Stimulated activated CD4-positive, alpha-beta T cell treated with anti-CD3 and anti-CD28 coated beads, Interleukin-15, amount 100 ng/mL, for 1 hour (primary cell): Measurements from ENCODE around the gene TMEFF2.
"Not testable (repeated sequence)": the region's sequence is repeated elsewhere in the genome, so short reads cannot be mapped to it uniquely, and the experiment has no call there.

Experiments
- DNase-seq, 2 donors: peaks; one replicate each; pipeline ENCODE4 v3.0.0-alpha.2; 2020; ENCODE audit warnings: low read depth in 1 of 2, low spot score in 1 of 2

TMEFF2 gene

DNA sequence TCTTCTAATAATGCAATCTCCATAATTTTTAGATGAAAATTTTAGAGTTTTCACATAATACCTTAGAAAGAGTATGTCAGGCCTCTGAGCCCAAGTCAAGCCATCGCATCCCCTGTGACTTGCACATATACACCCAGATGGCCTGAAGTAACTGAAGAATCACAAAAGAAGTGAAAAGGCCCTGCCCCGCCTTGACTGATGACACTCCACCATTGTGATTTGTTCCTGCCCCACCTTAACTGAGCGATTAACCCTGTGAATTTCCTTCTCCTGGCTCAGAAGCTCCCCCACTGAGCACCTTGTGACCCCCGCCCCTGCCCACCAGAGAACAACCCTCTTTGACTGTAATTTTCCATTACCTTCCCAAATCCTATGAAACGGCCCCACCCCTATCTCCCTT lies 64.4 kb downstream of the TMEFF2 start:
- DNase-seq: not testable (repeated sequence)

DNA sequence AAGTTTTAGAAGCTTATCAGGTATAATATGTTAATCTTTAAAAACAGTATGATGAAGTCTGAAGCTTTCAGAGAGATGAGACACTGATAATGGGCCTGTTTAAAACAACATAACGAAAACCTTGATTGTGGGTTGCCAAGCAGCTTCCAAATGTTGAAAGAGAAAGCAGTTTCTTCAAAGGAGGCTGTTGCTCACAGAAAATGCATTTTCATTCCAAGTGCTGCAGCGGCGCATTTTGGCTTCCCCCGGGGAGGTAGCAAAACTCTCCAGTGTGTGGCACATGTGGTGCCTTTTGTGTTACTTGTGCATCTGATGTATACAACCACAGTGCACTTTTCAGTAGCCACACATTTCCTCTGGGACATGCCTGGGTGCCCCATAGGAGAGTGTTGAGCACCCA lies 66.1 kb downstream of the TMEFF2 start:
- no peak for DNase-seq

DNA sequence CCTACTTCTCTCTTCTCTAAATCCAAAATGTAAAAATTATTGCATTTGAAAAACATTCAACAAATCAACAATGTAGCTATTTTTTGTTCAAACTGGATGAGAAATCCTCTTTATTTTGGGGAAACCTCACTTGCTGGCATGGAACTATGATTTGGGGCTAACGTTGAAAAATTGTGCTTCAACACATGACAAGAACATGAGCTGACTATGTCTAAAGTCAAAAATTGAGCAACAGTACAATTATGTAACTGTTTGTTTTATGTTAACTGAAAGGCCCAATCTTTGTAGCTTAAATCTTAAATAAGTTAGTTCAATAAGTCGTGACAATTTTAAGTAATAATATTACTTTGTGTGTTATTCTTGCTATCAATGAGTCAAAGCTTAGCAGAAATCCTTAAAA lies 67.3 kb downstream of the TMEFF2 start:
- DNase-seq: no peak

DNA sequence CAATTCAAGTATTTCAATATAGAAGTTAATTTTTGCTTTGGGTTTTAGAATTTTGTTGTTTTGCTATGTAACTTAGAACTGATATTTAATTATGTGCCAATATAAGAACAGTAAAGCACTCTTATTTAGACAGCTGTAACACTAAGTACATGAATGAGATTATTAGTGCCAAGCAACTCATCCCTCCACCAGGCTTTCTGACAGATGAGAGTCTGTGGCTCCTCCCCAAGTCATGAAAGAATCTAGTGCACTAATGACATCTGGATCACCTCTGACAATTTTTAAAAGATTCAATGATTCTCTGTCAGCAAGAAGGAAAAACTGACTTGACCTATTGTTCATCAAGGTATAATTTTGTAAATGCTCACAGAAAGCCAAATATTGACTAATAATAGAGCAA lies 67.8 kb downstream of the TMEFF2 start:
- DNase-seq: no peak

DNA sequence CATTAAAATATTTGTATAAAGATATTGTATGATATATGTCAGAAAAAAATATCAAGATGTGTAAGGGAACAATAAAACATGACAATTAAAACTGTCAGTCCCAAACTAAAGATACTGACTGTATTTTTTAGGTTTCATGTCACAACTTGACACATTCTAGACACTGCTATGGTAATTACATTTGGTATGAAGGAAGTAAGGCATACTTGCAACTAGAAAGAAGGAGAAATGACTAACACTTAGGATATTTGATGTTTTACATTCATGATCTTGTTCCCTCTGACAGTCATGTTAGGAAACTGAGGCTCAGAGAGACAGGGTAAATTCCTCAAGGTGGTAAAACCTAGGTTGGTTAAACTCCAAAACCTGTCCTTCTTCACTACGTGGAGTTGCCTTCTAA lies 68.3 kb downstream of the TMEFF2 start:
- no peak for DNase-seq

DNA sequence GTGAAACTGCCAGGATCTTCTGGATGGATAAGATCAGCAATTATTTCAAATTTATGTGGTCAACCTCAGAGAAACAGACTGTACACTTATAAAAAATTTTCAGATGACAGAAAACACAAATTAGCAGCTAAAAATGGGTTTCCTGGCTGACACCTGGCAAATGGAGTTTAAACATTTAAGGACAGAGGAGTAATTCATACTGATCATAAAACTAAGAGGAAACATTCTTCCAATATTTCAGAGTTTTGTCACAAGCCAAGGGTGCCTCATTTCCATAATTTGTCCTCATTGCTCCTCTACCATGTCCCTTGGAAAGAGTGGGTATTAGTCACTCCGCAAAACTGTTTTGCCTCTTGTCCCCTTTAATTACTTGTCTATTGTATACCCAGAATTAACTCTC lies 70.2 kb downstream of the TMEFF2 start:
- no peak for DNase-seq

DNA sequence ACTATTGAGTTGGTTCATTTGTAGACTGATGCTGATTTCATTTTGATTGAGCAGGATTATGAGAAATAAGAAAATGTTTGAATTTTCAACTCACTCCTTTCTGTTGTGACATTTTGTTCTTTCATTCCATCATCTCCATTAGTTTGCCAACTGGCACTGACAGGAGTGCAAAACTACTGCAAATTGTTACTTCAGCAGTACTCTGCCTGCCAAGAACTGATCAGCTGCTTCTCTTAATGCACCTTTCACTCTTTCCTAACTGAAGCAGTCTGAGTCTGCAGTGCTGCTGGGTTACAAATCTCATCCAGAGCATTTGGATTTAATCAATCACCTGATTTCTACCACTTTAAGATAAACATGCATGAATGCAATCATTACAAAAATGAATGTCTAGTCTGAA lies 70.9 kb downstream of the TMEFF2 start:
- DNase-seq: no peak

DNA sequence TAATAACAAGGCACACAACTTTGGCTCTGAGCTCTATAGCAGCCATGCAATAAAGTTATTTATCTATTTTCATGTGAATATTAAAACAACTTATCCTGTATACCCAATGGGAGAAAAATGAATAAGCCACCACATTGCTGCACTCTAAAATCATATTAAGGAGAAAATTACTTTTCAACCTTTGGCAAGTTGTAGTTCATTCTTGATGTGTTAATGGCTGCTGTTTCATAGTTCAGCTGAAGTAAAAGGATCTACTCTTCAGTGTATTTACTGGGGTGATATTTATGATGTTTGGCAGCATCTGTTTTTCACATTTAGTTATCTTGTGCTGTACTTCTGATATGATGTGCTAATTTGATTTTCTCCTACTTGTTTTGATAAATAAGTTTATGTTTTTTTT lies 71.8 kb downstream of the TMEFF2 start:
- no peak for DNase-seq

DNA sequence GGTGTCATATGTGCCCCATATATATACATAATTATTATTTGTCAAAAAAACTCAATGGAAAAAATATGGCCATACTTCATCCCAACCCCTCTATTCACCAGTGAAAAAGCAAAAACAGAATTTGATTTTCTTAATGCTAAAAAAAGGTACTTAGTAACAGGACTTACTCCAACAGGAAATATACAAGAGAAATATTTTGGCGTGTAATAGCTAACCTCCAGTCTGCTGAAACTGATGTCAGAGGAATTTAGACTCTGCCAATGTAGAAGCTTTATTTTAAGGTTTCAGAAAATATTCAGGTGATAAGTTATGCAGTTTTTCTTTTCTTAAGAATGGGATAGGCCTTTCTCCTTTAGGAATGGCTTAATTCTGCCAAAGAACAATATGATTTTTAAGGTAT lies 72.6 kb downstream of the TMEFF2 start:
- no peak for DNase-seq

DNA sequence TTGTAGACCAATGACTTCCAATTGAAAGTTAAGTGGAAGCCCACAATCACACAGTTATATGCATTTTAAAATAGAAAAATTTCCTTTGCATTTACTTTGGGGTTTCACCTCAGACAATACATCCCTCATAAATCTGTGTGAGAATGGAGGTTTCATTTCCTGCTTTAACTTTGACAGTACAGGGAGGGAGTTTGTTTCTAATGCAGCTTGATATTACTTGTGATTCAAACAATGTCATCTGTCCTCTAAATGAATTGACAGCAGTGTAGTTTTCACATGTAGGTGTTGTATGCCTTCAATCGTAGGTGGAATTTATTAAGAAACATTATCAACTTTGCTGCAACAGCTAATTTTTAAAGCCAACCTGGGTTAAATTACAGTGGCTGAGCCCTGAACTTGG lies 75.2 kb downstream of the TMEFF2 start:
- no peak for DNase-seq

DNA sequence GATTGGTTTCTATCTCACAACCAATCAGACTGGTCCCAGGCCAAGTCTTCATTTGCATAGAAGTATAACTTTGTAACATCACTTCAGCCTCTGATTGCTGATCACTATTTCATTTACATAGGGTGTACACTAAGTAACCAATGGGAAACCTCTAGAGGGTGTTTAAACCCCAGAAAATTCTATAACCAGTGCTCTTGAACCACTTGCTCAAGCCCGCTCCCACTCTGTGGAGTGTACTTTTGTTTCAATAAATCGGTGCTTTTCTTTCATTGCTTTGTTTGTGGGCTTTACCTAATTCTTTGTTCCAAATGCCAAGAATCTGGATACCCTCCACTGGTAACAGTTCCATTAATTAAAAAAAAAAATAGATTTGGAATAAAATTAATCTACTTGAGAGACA lies 77.0 kb downstream of the TMEFF2 start:
- no peak for DNase-seq

DNA sequence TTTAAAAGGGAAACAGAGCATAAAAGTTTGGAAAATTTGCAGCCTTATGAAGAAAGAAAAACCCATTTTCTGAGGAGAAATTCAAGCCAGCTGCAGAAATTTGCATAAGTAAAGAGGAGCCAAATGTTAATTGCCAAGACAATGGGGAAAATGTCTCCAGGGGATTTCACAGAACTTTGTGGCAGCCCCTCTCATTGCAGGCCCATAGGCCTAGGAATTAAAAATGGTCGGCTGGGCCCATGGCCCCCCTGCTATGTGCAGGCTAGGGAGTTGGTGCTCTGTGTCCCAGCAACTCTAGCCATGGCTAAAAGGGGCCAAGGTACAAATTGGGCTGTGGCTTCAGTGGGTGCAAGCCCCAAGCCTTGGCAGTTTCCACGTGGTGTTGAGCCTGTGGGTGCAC lies 83.2 kb downstream of the TMEFF2 start:
- DNase-seq: not testable (repeated sequence)

DNA sequence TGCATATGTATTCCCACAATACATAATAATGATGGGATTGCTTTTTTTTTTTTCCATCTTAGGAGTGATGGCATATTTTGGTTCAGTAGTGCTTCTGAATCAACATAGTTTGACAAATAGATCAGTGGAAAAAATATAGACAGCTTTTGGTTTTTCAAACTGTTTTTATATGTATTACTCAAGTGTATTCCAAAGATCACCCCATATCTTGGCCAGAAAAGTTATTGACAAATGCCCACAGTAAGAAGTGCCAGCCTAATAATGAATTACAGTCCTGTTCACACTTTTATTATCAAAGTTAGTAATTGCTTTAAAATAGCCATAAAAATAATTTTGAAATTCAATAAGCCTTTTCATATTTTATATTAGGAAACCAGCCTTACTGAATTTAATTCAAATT lies 95.0 kb downstream of the TMEFF2 start:
- DNase-seq: no peak

DNA sequence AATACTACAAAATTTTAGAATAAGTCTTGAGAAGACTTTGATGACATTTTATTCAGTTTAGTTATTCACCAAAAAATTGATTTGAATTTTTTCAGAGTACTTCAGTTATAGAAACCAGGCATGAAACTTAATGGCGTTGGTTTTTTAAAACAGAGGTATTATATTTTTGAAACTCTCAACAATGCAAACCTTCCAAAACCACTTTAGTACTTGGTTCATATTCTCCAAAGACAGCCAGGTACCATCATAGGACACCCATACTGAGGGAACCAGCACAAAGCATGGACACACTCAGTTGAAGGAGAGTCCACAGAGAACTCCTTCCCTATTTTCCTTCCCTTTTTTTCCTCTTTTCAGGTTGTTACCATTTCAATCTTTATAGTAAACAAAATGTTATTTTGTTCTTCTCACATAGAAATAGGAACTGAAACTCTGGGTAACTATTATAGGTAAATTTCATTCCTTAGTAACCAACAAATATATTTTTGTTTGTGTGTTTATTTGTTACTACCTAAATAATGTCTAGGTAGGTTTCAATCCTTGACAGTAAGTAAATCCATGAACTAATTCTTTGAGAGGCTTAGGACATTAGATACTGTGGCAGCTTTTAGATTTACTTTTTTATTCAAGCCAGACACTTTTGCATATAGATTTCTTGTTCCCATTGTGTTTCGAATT lies 95.8 kb downstream of the TMEFF2 start:
- DNase-seq: no peak

DNA sequence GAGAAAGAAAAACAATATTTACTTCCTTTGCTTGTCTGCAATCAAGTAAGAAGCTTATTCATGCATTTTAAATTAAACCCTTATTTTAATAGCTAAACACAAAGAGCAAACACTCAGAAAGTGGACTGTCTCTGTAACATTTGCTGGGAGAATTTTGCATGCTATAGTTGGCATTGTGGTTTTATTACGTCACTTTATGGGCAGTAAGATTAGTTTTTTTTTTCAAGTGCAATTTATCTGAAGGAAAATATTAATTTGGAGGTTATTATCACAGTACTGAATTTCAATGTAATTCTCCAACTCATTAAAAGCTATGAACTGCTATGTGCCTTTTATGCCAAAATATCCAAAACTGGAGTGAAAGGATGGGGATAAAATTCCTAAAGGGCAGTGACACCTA lies 103.3 kb downstream of the TMEFF2 start:
- no peak for DNase-seq

DNA sequence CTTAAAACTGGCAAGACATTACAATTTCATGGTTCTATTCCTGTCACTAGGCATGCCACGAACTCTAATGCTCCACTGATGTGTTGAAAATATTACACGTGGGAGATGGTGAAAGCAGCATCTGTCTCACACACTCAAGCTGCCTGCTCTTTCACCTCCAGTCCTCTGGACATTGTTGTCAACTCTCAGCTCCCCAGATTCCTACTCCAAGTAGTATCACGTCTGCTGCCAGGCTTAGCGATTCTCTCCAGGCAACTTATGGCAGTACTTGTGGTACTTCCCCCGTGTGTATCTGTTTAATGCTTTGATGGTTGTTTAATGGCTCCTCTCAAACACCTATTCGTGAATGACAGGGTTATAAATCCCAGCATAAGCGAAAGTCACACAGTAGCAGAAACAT lies 103.8 kb downstream of the TMEFF2 start:
- DNase-seq: no peak

DNA sequence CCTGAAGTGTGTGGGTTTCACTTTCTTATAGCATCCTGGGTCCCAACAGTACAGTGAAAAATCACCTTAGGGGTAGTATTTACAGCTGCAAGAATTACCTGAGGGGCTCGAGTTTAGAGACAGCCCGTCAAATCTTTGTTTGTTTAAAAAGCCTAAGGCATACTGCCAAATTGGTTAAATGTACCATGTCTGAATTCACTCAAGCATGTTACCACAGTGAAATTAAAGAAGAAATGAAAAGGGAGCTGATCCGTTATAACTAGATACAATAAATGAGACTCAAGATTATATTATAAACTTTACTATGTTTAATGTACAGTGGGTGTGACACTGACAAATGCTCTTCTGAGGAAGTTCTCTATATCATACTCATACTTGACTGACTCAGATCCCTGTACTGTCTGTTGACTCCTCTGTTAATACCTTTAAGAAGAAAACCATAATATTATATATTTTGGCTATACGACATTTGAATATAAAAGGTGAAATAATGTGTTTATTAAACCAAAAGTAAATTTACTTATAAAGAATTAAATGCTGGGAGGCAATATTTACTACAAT lies 107.3 kb downstream of the TMEFF2 start:
- no peak for DNase-seq

DNA sequence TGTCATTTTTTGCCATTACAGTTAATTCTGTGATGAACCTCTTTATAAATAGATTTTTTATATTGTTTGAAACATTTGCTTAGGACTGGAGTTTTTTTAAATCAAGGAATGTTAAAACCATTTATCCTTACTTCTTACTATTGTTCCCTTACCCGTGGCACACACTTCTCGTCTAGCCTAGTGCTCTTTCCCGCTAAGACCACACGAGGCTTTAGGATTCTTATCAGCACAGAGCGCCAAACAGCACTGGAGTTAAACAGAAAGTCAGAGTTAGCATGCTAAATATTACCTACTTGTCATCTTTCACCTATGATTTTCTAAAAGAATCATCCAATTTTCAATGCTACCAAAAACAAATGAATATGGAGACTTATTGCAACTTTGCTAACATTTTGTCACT lies 112.6 kb downstream of the TMEFF2 start:
- DNase-seq: no peak

DNA sequence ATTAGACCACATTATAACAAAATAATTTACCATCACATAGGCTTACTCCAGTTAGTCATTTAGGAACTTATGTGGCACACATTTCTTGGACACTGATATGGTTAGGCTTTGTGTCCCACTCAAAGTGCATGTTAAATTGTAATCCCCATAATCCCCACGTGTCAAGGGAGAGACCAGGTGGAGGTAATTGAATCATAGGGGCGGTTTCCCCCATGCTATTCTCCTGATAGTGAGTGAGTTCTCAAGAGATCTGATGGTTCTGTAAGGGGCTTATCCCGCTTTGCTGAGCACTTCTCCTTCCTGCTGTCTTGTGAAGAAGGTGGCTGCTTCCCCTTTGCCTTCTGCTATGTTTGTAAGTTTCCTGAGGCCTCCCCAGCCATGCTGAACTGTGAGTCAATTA lies 114.6 kb downstream of the TMEFF2 start:
- not testable (repeated sequence) for DNase-seq

DNA sequence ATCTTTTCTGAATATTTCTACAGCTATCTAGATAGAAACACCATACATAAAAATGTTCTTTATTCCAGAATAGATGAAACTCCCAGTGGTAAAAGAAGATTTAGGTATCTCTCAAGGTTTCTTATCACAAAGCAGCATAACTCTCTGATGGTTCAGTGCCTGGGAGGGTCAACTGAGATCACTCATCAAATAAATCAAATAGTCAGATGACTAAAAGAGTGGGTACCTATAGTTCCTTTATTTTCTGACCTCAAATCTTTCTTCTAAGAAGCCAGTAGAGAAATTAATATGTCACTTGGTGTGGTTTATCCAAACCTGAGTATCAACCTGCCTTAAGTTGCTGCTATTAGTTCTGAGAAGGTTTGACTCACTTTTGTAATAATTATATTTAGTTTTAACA lies 120.9 kb downstream of the TMEFF2 start:
- no peak for DNase-seq

DNA sequence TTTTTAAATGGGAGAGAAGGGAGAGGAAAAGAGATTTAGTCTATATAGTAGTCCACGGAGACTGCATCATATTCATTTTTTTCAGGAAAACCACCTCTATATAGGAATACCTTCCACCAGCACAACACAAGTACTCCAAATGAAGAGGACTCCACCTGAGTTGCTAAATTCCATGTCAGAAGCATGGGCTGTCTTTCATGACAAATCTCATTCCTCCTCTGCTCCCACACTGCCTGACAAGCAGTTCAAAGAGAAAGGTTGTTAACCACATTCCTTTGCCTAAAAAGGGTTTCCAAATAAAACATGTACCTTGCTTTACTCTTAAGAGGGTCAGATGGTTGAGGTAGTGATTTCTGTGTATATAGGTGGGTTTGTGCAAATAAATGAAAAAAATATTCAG lies 122.0 kb downstream of the TMEFF2 start:
- no peak for DNase-seq

DNA sequence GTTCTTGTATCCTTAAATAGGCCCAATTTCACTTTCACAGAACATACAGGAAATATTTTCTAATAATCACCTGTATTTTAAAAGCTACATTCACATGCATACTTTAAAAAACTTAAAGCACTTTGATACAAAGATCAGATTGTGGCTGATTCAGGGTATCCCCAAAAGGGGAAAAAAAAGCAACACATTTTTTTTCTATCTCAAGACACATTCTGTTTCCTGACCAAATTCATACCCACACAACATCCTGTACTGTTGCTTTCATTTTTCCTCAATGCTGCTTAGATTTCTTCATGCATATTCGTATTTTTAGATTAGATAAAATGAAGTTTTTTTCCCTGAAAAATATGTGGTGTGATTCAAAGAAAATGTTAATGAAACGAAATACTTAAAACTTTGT lies 122.5 kb downstream of the TMEFF2 start:
- DNase-seq: no peak

DNA sequence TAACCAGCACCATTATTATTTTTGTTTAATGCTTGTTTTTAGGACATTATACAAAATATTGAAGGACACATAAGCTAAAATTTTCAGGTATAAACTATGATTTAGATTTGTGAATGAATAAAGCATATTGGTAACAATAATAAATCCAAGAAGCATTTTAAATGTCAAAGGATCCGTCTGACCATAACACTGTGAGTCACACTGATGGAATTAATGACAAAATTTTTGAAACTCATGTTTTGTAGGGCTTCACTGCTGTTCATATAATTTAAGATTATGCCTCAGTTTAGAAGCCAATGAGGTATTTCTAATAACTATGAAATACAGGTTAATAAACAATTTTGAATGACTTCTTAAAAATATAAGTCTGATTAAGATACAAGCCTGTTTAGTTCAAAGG lies 124.6 kb downstream of the TMEFF2 start:
- DNase-seq: no peak
